HUES48 (cell line): ENCODE measurements around the gene IFT27.

Experiments used
- H3K27ac ChIP-seq: one replicate; pipeline ENCODE4 v1.7.0; 2013; ENCODE audit warnings: low read depth, low read length, inconsistent platforms
- H3K27me3 ChIP-seq: 2 replicates; pipeline ENCODE4 v1.6.1; 2013; ENCODE audit warnings: mild to moderate bottlenecking, low read length; ENCODE audit not compliant: control insufficient read depth, insufficient read depth
- H3K36me3 ChIP-seq: 2 replicates; pipeline ENCODE4 v1.6.1; 2013; ENCODE audit warnings: low read length; ENCODE audit not compliant: control insufficient read depth, insufficient read depth
- H3K4me1 ChIP-seq: 2 replicates; pipeline ENCODE4 v1.6.1; 2013; ENCODE audit warnings: mild to moderate bottlenecking, low read length; ENCODE audit not compliant: control insufficient read depth, insufficient read depth
- H3K4me3 ChIP-seq: 2 replicates; pipeline ENCODE4 v1.5.1; 2013; ENCODE audit warnings: mild to moderate bottlenecking, low read depth, low read length
- H3K9ac ChIP-seq: 2 replicates; pipeline ENCODE4 v1.6.1; 2013; ENCODE audit warnings: mild to moderate bottlenecking, low read depth, low read length, moderate library complexity
- H3K9me3 ChIP-seq: 2 replicates; pipeline ENCODE4 v1.6.1; 2013; ENCODE audit warnings: low read length; ENCODE audit not compliant: control insufficient read depth, insufficient read depth

IFT27 gene

GRCh38 chr22:36814801-36815200 lies 38.9 kb upstream of the IFT27 start:
- H3K27me3 ChIP-seq, result peaks cover 49% of the 10 kb centered on the region
- H3K9ac ChIP-seq, result no peak overlapping the region
- H3K27ac ChIP-seq, result no peak overlapping the region
- peaks cover 5% of the 10 kb centered on the region; the same call in 1 of the 2 replicates for H3K4me1 ChIP-seq
- no peaks in the 10 kb centered on the region for H3K9me3 ChIP-seq
- H3K36me3 ChIP-seq, result no peaks in the 10 kb centered on the region
- H3K4me3 ChIP-seq, result no peak overlapping the region

GRCh38 chr22:36811094-36811800 lies 35.3 kb upstream of the IFT27 start:
- H3K9me3 ChIP-seq, result no peaks in the 10 kb centered on the region
- peaks cover 11% of the 10 kb centered on the region; the same call in 1 of the 2 replicates for H3K4me1 ChIP-seq
- no peak overlapping the region for H3K4me3 ChIP-seq
- H3K27me3 ChIP-seq, result peaks cover 24% of the 10 kb centered on the region
- no peak overlapping the region for H3K9ac ChIP-seq
- no peak overlapping the region for H3K27ac ChIP-seq
- H3K36me3 ChIP-seq, result no peaks in the 10 kb centered on the region

GRCh38 chr22:36809351-36809750 lies 33.4 kb upstream of the IFT27 start:
- H3K4me1 ChIP-seq, result 0 out of 2 replicates have a peak, but pooled peaks cover 6% of the 10 kb centered on the region
- no peak overlapping the region for H3K27ac ChIP-seq
- H3K9ac ChIP-seq, result no peak overlapping the region
- H3K27me3 ChIP-seq, result peaks cover 5% of the 10 kb centered on the region
- H3K9me3 ChIP-seq, result no peaks in the 10 kb centered on the region
- no peak overlapping the region for H3K4me3 ChIP-seq
- no peaks in the 10 kb centered on the region for H3K36me3 ChIP-seq

- H3K9ac ChIP-seq, result no peak overlapping the region
- no peak overlapping the region for H3K4me3 ChIP-seq
- no peak overlapping the region for H3K27ac ChIP-seq
- H3K4me1 ChIP-seq, result 0 out of 2 replicates have a peak, but pooled peaks cover 6% of the 10 kb centered on the region
- no peaks in the 10 kb centered on the region for H3K36me3 ChIP-seq
- no peaks in the 10 kb centered on the region for H3K9me3 ChIP-seq
- H3K27me3 ChIP-seq, result no peaks in the 10 kb centered on the region
These were observed 32.9 kb upstream of the IFT27 start for GRCh38 chr22:36808721-36809344.

- H3K9me3 ChIP-seq, result no peaks in the 10 kb centered on the region
- H3K36me3 ChIP-seq, result no peaks in the 10 kb centered on the region
- 0 out of 2 replicates have a peak, but pooled peaks cover 6% of the 10 kb centered on the region for H3K4me1 ChIP-seq
- H3K27ac ChIP-seq, result no peak overlapping the region
- no peaks in the 10 kb centered on the region for H3K27me3 ChIP-seq
- H3K9ac ChIP-seq, result no peak overlapping the region
- H3K4me3 ChIP-seq, result no peak overlapping the region
These were observed 31.7 kb upstream of the IFT27 start for GRCh38 chr22:36807627-36808026.

GRCh38 chr22:36806835-36807234 lies 30.9 kb upstream of the IFT27 start:
- H3K4me1 ChIP-seq, result 0 out of 2 replicates have a peak, but pooled peaks cover 6% of the 10 kb centered on the region
- H3K9ac ChIP-seq, result no peak overlapping the region
- H3K36me3 ChIP-seq, result no peaks in the 10 kb centered on the region
- H3K9me3 ChIP-seq, result no peaks in the 10 kb centered on the region
- no peak overlapping the region for H3K27ac ChIP-seq
- H3K27me3 ChIP-seq, result no peaks in the 10 kb centered on the region
- no peak overlapping the region for H3K4me3 ChIP-seq

- Histone ChIP-seq H3K4me3 (no peak overlapping the region), H3K36me3 (no peaks in the 10 kb centered on the region)
These were observed 27.4 kb upstream of the IFT27 start for GRCh38 chr22:36803358-36803757.

GRCh38 chr22:36798674-36799066 lies 22.8 kb upstream of the IFT27 start:
- no peak overlapping the region for H3K4me3 ChIP-seq

More at GRCh38 chr22:36803358-36803757, 27.4 kb upstream of the IFT27 start:
- Histone ChIP-seq H3K27ac (no peak overlapping the region), H3K9me3 (no peaks in the 10 kb centered on the region), H3K9ac (no peak overlapping the region), H3K27me3 (no peaks in the 10 kb centered on the region; the same call in 1 of the 2 replicates), H3K4me1 (0 out of 2 replicates have a peak, but pooled peaks cover 6% of the 10 kb centered on the region)

GRCh38 chr22:36797911-36798673 lies 22.2 kb upstream of the IFT27 start:
- Histone ChIP-seq H3K4me3 (no peak overlapping the region), H3K9me3 (no peaks in the 10 kb centered on the region)

More at GRCh38 chr22:36798674-36799066, 22.8 kb upstream of the IFT27 start:
- Histone ChIP-seq H3K27me3 (no peaks in the 10 kb centered on the region; the same call in 1 of the 2 replicates), H3K4me1 (peaks cover 17% of the 10 kb centered on the region), H3K9ac (no peak overlapping the region), H3K36me3 (no peaks in the 10 kb centered on the region), H3K27ac (no peak overlapping the region), H3K9me3 (no peaks in the 10 kb centered on the region)

GRCh38 chr22:36797374-36797773 lies 21.5 kb upstream of the IFT27 start:
- Histone ChIP-seq H3K9me3 (no peaks in the 10 kb centered on the region), H3K27me3 (no peaks in the 10 kb centered on the region; the same call in 1 of the 2 replicates), H3K27ac (no peak overlapping the region), H3K36me3 (no peaks in the 10 kb centered on the region), H3K9ac (no peak overlapping the region), H3K4me1 (peaks cover 17% of the 10 kb centered on the region), H3K4me3 (no peak overlapping the region)

More at GRCh38 chr22:36797911-36798673, 22.2 kb upstream of the IFT27 start:
- Histone ChIP-seq H3K27ac (no peak overlapping the region), H3K4me1 (peaks cover 17% of the 10 kb centered on the region), H3K9ac (no peak overlapping the region), H3K27me3 (no peaks in the 10 kb centered on the region; the same call in 1 of the 2 replicates), H3K36me3 (no peaks in the 10 kb centered on the region)
